ENCODE measurements around the gene FHAD1. TPM values are rescaled to one million over a fixed set of nuclear protein-coding genes. Genes with fewer than 3 reads are reported as not detected.

FHAD1 gene
- total and polyA plus RNA-seq, 9 of the 15 experiments (the other 6 are each of a cell fraction or from before 2014, with no cell fraction given) = 0.32 to 2.1 (median 1.5) TPM; not detected in 1

- TF ChIP-seq ZNF280A (IDR thresholded peaks at IDR 0.05; ENCODE audit: low read depth, partially characterized antibody) (no peak), MEF2D (tag; conservative IDR thresholded peaks at IDR 0.05; ENCODE audit: low read depth) (no peak), CCNT2 (IDR thresholded peaks at IDR 0.05; ENCODE audit: borderline replicate concordance, extremely low read depth, insufficient read length, low read depth, low read length) (peak; percentile 11), SNIP1 (IDR thresholded peaks at IDR 0.05; ENCODE audit: low read depth) (no peak), CREM (IDR thresholded peaks at IDR 0.05; ENCODE audit: low read depth) (0 out of 2 replicates have a peak, but pooled peaks have one; percentile 16), ZNF561 (CRISPR knock-in tag; conservative IDR thresholded peaks at IDR 0.05) (no peak), ZNF384 (IDR thresholded peaks at IDR 0.05; ENCODE audit: low read depth, low read length) (peak; percentile 87), STAG1 (CRISPR knock-in tag; IDR thresholded peaks at IDR 0.05; ENCODE audit: borderline replicate concordance) (no peak), RFX1 (IDR thresholded peaks at IDR 0.05) (no peak), NELFE (IDR thresholded peaks at IDR 0.05; ENCODE audit: insufficient read depth, insufficient read length) (no peak), CBX5 (IDR thresholded peaks at IDR 0.05; ENCODE audit: borderline replicate concordance, low read depth) (no peak), ZNF311 (CRISPR knock-in tag; IDR thresholded peaks at IDR 0.05) (no peak), FOXA3 (CRISPR knock-in tag; conservative IDR thresholded peaks at IDR 0.05 in 1 of 2, IDR thresholded peaks at IDR 0.05 in 1 of 2) (peak; percentile 87 to 97), ZNF695 (CRISPR knock-in tag; IDR thresholded peaks at IDR 0.05) (no peak), ZBTB33 (CRISPR knock-in tag; IDR thresholded peaks at IDR 0.05) (peak; percentile 63), ZNF639 (CRISPR knock-in tag; conservative IDR thresholded peaks at IDR 0.05 in 1 of 2, IDR thresholded peaks at IDR 0.05 in 1 of 2) (peak in 1 of 2 experiments; percentile 46; a peak in 1 of 4 replicates), HDAC1 (IDR thresholded peaks at IDR 0.05) (peak in 1 of 2 experiments; percentile 42; a peak in 1 of 4 replicates), FOXM1 (IDR thresholded peaks at IDR 0.05; ENCODE audit: low read depth) (0 out of 2 replicates have a peak, but pooled peaks have one; percentile 14), FOXM1 (CRISPR knock-in tag; IDR thresholded peaks at IDR 0.05; ENCODE audit: low read depth) (no peak), CBFA2T2 (conservative IDR thresholded peaks at IDR 0.05) (peak; percentile 92), GATA2 (CRISPR knock-in tag; IDR thresholded peaks at IDR 0.05) (peak; percentile 62), HMG20A (CRISPR knock-in tag; conservative IDR thresholded peaks at IDR 0.05) (no peak), NFIC (IDR thresholded peaks at IDR 0.05) (peak; percentile 69), TOE1 (IDR thresholded peaks at IDR 0.05; ENCODE audit: borderline replicate concordance) (no peak), TOE1 (CRISPR knock-in tag; IDR thresholded peaks at IDR 0.05; ENCODE audit: borderline replicate concordance, low read depth) (no peak), EGR1 (conservative IDR thresholded peaks at IDR 0.05) (peak; percentile 92)
Measured at GRCh38 chr1:15424146-15424667, 177.2 kb downstream of the FHAD1 start (continued).

All from K562 (cell line).